Ectodermal cell (in vitro differentiated cells): Measurements from ENCODE around the gene MBNL1.

ENCODE experiments used
- H3K27ac ChIP-seq: 2 replicates; pipeline ENCODE4 v1.7.0; 2013; ENCODE audit warnings: mild to moderate bottlenecking, low read depth, low read length; ENCODE audit not compliant: insufficient read depth, poor library complexity, severe bottlenecking
- H3K27me3 ChIP-seq: 2 replicates; pipeline ENCODE4 v1.7.0; 2013; ENCODE audit warnings: mild to moderate bottlenecking, low read length; ENCODE audit not compliant: insufficient read depth, control insufficient read depth, poor library complexity, severe bottlenecking
- H3K36me3 ChIP-seq: one replicate; pipeline ENCODE4 v1.7.0; 2013; ENCODE audit warnings: low read length; ENCODE audit not compliant: control insufficient read depth, insufficient read depth
- H3K4me1 ChIP-seq: one replicate; pipeline ENCODE4 v1.7.0; 2013; ENCODE audit warnings: low read length; ENCODE audit not compliant: control insufficient read depth, insufficient read depth
- H3K4me3 ChIP-seq: 2 replicates; pipeline ENCODE4 v1.7.0; 2013; ENCODE audit warnings: low read depth, low read length, control low read depth; ENCODE audit not compliant: insufficient read depth
- H3K9me3 ChIP-seq: 2 replicates; pipeline ENCODE4 v1.7.0; 2013; ENCODE audit warnings: mild to moderate bottlenecking, low read length, moderate library complexity; ENCODE audit not compliant: control insufficient read depth
- WGBS, 2 experiments: methylation state at CpG; one replicate each; pipeline ENCODE4 v1.1.7; 2013; ENCODE audit warnings: missing lambda C conversion rate in 2 of 2; 5-methylcytosine and 5-hydroxymethylcytosine counted together

MBNL1 gene

DNA sequence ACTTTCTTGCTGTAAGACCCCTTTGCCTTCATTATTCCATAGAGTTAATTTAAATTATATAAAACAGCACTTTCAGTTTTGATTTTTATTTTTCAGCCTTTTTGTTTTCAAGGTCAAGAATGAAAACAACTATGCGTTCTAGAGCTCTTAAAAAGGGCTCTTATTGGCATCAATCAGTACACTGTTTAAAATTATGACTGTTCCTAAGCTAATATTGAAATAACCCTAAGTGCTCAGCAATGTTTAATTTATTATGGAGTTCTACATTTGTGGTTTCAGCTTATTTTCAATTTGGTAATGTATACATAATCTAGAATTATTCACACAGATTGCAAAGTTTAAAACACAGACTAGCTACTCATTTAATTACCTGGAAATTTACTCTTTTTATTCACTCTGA, 179.4 kb downstream of the MBNL1 start:
- Histone ChIP-seq H3K9me3 (no peaks in the 10 kb centered on the region), H3K36me3 (no peaks in the 10 kb centered on the region), H3K4me3 (no peak overlapping the region), H3K4me1 (no peaks in the 10 kb centered on the region), H3K27ac (no peak overlapping the region), H3K27me3 (no peaks in the 10 kb centered on the region)
- 92 to 100% methylated on average over 1 of the region's 1 CpG for WGBS, 2 experiments

DNA sequence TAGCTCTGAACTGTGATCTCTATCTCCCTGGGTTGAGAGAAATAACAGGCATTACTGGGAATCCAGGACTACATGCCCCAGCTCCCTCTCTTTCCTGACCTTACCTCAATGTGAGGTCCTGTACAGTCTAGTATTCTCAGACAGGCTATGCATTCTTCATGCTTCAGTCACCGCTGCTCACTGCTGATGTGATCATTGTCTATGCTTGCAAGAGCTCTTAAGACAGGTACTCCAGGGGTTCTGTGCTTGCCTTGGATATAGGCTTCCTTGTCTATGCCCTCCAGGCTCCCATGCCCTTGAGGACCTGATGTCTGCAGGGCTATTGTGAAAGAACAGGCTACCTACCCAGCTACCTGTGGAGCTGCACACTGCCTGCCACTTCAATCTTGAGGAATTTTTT, 183.6 kb downstream of the MBNL1 start:
- no peaks in the 10 kb centered on the region for H3K36me3 ChIP-seq
- H3K9me3 ChIP-seq: no peaks in the 10 kb centered on the region
- no peaks in the 10 kb centered on the region for H3K27me3 ChIP-seq
- H3K4me1 ChIP-seq: no peaks in the 10 kb centered on the region
- H3K4me3 ChIP-seq: no peak overlapping the region
- 91 to 97% methylated on average over 1 of the region's 1 CpG for WGBS, 2 experiments
- no peak overlapping the region for H3K27ac ChIP-seq

GRCh38 chr3:152454076-152454875, 185.5 kb downstream of the MBNL1 start:
- no peaks in the 10 kb centered on the region for H3K36me3 ChIP-seq
- no peak overlapping the region for H3K4me3 ChIP-seq
- H3K4me1 ChIP-seq: no peaks in the 10 kb centered on the region
- H3K9me3 ChIP-seq: no peaks in the 10 kb centered on the region
- WGBS, 2 experiments: 73 to 78% methylated on average over 5 to 6 of the region's 6 CpGs
- no peaks in the 10 kb centered on the region for H3K27me3 ChIP-seq
- no peak overlapping the region for H3K27ac ChIP-seq

- H3K27ac ChIP-seq: no peak overlapping the region
- no peak overlapping the region for H3K4me3 ChIP-seq
- H3K4me1 ChIP-seq: no peaks in the 10 kb centered on the region
- H3K36me3 ChIP-seq: no peaks in the 10 kb centered on the region
- no peaks in the 10 kb centered on the region for H3K27me3 ChIP-seq
- no peaks in the 10 kb centered on the region for H3K9me3 ChIP-seq
- WGBS, 2 experiments: 97 to 98% methylated on average over 8 of the region's 8 CpGs
These were observed 187.3 kb downstream of the MBNL1 start for GRCh38 chr3:152455989-152456388.

- Histone ChIP-seq H3K9me3 (no peaks in the 10 kb centered on the region), H3K36me3 (no peaks in the 10 kb centered on the region), H3K27ac (no peak overlapping the region), H3K27me3 (no peaks in the 10 kb centered on the region), H3K4me3 (no peak overlapping the region), H3K4me1 (no peaks in the 10 kb centered on the region)
- 95 to 98% methylated on average over 7 of the region's 7 CpGs for WGBS, 2 experiments
These were observed 189.0 kb downstream of the MBNL1 start for GRCh38 chr3:152457500-152458375.

DNA sequence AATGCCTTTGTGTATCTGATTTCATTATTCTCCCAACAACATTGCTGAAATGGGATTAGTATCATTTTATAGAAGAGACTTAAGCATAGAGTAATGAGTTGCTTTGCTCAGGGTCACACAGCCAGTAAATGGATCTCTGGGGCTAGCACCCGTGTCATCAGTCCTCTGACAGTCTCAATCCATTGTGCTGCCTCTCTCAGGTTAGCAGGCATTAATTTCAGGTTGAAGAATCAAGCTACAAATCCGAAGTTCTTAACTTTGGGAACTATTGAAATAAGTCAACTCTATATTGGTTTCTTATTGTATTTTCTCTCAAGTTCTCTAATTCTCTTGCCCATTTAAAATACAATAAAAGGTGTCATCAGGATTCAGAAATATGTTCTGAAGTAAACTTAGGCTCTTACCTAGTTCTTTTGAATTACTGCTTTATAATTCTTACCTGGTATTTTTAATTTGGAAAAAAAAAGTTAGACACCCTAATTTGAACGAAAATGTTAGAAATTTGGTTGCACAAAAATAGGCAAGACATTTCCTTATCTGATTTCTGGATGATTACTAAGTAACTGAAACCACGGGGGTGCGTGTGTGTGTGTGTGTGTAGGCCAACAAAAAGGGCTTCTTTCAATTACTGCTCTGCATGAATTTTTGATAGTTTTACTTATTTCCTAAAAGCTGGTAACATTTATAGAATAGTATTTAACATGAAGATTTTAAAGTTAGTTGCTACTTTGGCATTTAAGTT, 189.8 kb downstream of the MBNL1 start:
- Histone ChIP-seq H3K36me3 (no peaks in the 10 kb centered on the region), H3K9me3 (no peaks in the 10 kb centered on the region)
- WGBS, 2 experiments: 84 to 88% methylated on average over 4 to 5 of the region's 5 CpGs

GRCh38 chr3:152459118-152459515, 190.4 kb downstream of the MBNL1 start:
- Histone ChIP-seq H3K27ac (no peak overlapping the region), H3K36me3 (no peaks in the 10 kb centered on the region), H3K4me1 (no peaks in the 10 kb centered on the region), H3K27me3 (no peaks in the 10 kb centered on the region), H3K4me3 (no peak overlapping the region), H3K9me3 (no peaks in the 10 kb centered on the region)
- WGBS, 2 experiments: no CpG with 5 or more reads among the region's 2 CpGs

More for the DNA sequence above, 189.8 kb downstream of the MBNL1 start:
- Histone ChIP-seq H3K27me3 (no peaks in the 10 kb centered on the region), H3K4me3 (no peak overlapping the region), H3K4me1 (no peaks in the 10 kb centered on the region), H3K27ac (no peak overlapping the region)

DNA sequence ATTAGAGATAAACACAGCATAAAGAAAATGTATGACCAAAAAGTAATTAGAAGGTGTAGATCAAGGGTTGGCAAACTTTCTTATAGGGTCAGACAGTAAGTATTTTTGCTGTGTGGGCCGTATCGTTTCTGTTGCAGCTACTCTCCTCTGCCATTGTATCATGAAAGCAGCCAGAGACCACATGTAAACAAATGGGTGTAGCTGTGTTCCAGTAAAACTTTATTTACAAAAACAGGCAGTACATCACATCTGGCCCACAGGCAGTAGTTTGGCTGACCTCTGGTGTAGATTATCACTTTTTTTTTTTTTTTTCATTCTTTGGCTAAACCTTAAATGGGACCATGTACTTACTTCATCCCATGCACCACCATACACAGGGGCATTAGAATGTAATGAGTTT, 190.8 kb downstream of the MBNL1 start:
- Histone ChIP-seq H3K4me1 (no peaks in the 10 kb centered on the region), H3K4me3 (no peak overlapping the region), H3K27ac (no peak overlapping the region), H3K9me3 (no peaks in the 10 kb centered on the region), H3K36me3 (no peaks in the 10 kb centered on the region), H3K27me3 (no peaks in the 10 kb centered on the region)
- 82 to 91% methylated on average over 2 of the region's 2 CpGs for WGBS, 2 experiments

DNA sequence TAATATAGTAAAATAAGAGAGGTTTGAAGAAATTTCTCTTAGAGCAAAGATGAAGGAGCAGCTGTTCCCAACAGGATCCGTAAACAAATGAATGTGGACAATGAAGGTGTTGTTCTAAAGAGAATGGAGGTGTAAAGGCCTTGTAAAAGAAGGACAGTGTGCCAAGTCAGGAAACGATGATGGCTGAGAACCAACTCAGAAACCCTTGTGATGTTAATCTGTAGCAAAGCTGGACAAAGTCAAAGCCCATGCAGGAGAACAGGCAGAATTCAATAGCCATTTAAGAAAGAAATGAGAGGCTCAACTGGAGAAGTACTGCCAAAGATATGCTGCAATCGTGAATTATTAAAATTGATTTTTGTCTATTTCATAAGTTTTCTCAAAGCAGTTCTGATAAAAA, 192.2 kb downstream of the MBNL1 start:
- no peaks in the 10 kb centered on the region for H3K4me1 ChIP-seq
- no peak overlapping the region for H3K27ac ChIP-seq
- H3K27me3 ChIP-seq: no peaks in the 10 kb centered on the region
- 55 to 68% methylated on average over 3 of the region's 3 CpGs for WGBS, 2 experiments
- no peak overlapping the region for H3K4me3 ChIP-seq
- H3K9me3 ChIP-seq: no peaks in the 10 kb centered on the region
- H3K36me3 ChIP-seq: no peaks in the 10 kb centered on the region

GRCh38 chr3:152461460-152461859, 192.7 kb downstream of the MBNL1 start:
- H3K36me3 ChIP-seq: no peaks in the 10 kb centered on the region
- WGBS, 2 experiments: no CpG with 5 or more reads among the region's 1 CpG

More at GRCh38 chr3:152461460-152461859, 192.7 kb downstream of the MBNL1 start:
- no peaks in the 10 kb centered on the region for H3K9me3 ChIP-seq
- H3K27me3 ChIP-seq: no peaks in the 10 kb centered on the region
- no peak overlapping the region for H3K4me3 ChIP-seq
- H3K4me1 ChIP-seq: no peaks in the 10 kb centered on the region
- no peak overlapping the region for H3K27ac ChIP-seq
